HG03520 (cell line): Measurements from ENCODE around the gene PRKCH.

Experiments used
- ATAC-seq: cut with Tn5 transposase; IDR thresholded peaks from one replicate; pipeline ENCODE4 v1.9.1; 2021; ENCODE audit warnings: mild to moderate bottlenecking, moderate library complexity; ENCODE audit not compliant: unreplicated experiment

The PRKCH gene

DNA sequence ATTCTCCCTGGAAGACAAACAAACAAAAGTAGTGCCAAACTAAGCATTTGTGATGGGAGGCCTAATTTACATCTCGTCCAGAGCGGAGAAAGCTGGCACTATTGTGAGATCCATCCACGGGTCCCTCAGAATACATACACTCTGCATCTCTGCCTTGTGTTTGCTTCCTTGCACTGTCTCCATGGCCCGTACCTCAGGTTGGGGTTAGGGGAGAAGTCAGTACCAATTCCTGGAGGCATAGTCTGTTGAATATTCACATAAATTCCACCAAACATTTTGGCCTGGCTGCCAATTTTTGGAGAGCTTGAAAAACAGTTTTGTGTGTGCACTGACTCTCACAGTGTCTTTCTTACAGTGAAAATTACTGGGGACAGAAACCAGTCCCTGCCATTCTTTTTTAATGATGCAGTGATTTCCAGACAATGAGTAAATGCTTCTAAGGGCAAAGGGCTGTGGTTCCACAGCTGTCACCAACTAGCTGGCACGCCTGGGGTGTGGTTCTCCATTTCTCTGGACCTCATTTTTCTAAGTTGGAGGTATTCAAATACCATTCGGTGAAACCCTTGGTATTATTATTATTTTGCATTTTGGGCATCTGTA, 254.3 kb downstream of the PRKCH start:
- no peak for ATAC-seq

DNA sequence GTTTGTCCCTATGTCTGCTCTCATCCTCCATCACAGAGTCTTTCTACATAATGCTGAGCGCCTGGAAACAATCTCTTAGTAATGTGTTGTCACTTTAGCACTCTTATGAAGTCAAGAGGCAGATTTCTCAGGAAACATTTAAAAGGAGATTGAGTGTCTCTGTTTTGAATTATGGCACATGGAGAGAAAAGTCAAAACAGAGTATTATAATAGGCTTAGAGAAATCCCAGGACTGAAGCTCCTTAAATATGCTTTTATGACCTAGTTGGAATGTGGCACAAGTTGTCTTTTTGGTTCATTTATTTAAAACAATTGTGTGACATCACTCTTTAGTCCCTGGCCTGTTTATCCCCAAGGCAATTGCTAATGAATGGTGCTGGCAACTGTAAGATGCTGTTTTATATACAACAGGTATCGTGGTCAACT, 256.1 kb downstream of the PRKCH start:
- no peak for ATAC-seq

DNA sequence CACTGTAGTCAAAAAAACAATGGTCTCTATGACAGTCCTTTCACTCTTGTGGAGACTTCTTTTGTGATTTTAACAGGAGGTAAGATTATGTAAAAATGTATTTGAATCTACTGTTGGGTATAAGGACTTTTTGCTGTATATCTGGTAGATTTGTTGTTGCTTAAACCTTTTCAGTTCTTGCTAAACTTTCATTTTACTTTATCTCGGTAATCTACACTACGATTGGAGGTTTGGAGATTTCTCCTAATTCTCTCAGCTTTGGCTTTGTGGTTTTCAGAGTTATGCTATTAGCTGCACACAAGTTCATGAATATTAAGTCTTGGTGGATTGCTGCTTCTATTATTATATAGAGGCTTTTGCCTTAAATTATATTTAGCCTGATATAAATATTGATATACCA, 257.4 kb downstream of the PRKCH start:
- ATAC-seq = no peak

DNA sequence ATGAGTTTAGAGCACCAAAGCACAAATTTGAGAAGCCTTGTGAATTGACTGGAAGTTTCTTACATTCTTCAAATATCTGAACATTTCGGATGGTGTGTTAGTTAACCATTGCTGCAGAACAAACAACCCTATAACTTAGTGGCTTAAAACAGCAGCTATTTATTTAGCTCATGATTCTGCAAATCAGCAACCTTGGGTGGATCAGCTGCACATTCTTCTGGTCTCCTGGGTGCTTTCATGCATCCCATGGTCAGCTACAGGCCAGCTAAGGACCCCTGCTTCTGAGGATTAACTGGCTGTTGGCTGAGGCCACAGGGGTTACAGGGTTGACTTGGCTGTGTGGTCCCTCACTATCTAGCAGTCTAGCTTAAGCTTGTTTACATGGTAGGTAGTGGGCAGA, 260.0 kb downstream of the PRKCH start:
- ATAC-seq = no peak

DNA sequence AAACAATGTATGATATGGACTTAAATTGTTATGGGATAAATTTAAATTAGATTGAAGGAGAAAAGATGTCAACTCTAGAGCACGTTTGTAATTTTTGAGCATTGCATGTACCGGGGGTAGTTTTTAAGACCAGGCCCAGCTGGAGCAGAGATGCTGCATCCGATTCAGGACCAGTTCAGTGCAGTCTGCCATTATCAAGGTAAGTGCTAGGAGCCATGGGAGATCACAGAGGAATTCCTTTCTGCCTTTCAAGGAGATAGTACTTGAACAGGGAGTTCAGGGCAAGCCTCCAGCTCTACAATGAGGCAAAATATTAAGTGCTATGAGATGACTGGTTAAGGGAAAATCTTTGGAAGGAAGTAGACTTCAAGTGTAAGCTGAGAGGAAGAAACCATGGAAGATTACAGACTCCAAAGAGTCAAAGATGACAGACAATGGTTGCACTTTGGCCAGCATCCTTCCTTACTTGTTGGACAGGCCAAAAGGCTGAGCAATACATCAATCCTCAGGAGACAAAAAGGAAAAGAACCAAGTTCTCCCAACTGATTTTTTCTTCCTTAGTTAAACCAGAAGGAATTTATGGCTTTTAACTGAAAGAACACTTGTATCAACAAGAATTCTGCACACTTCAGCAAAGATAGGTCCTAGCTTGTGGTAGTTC, 260.7 kb downstream of the PRKCH start:
- ATAC-seq = no peak

DNA sequence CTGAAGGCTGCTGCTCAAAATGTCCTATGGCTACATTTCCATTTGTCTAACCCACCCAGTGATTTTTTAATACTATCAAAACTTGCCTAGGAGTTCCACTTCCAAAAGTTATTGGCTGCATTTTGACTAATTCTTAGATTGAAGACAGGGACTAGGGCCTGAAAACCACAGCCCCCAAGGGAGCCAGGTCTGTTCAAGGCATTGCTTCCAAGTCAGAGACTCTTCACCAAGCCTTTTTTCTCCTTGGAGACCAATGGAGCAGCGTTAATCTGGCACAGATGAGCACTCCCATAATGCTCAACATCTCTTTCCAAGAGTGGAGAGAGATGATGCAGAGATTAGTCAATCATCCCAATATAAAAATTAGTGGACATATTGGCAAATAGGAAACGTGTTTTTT, 261.4 kb downstream of the PRKCH start:
- ATAC-seq = no peak

DNA sequence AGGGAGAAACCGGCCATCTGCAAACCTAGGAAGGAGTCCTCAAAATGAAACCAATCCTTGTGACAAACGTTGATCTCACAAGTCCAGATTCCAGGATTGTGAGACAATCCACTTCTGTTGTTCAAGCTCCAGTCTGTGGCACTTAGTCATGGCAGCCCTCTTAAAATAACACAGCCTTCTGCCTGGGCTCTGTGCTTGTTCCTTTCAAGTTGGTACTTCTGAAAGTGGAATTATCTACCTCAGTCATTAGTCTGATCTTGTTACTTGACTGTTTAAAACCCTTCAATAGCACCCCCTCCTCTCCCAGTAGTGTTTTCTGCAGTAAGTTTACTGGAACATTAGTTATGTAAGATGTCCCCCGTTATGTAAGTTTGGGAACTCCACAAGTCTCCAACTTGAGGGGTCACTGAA, 263.0 kb downstream of the PRKCH start:
- no peak for ATAC-seq

DNA sequence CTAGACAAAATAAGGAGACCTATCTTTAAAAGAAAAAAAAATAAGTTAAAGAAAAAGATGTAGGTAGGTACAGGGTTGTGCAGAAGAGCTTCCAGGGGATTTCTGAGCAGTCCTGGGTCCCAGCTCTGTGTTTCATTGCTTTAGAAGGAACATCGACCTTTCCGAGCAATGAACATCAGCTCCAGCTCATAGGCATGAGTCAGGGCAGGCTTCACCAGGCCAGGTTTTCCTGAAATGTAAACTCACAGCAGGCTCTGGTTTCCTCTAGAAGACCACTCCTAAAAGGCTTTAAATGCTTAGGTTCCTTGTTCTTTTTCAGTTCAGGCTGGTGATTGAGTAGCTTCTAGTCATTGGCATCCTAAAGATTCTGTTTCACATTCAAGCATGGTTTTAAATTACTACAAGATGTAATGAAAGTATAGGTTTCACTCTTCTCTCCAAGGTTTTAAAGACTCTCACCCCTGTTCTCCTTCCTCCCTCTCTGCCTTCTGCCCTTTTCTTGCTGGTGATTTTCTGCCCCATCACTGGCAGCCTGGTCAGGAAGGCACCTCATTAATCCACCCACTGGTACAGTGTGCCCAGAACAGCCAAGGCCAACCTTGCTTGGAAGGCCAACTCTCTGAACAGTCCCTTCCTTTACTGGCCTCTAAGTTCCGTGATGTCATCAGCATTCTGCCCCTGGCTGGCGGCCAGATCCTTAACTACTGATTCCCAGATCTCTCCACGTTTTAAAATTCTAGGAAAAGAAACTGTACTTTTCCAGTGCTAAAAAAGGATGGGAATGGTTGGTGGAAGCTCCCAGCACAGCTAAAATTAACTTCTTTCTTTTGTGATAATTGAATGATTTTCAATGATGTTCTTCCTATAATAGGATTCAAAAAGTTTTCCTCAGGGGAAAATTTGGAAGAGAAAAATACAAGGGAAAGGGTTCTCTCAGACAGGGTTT, 264.5 kb downstream of the PRKCH start:
- ATAC-seq = no peak

DNA sequence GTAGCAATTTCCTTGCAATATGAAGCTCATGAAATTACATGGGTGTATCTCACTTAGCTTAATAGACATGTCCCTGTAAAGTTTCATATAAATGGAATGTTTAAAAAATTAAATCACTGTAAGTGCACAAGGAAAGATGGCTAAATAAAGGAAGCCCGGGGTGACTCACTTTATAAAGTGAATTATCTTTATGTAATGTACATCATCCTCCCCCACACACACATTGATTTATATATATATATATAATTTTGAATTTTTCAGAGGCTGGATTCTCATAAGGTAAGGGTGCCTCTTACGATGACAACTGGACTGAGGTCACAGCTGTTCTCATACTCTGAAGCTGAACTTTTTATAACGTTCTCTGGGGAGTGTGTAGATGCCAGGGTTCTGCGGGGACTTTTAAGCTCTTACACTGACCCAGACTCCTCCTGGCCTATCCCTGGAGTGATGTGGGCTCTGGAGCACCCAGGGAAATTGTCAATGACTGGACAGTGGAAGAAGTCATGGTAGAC, 265.2 kb downstream of the PRKCH start:
- no peak for ATAC-seq

DNA sequence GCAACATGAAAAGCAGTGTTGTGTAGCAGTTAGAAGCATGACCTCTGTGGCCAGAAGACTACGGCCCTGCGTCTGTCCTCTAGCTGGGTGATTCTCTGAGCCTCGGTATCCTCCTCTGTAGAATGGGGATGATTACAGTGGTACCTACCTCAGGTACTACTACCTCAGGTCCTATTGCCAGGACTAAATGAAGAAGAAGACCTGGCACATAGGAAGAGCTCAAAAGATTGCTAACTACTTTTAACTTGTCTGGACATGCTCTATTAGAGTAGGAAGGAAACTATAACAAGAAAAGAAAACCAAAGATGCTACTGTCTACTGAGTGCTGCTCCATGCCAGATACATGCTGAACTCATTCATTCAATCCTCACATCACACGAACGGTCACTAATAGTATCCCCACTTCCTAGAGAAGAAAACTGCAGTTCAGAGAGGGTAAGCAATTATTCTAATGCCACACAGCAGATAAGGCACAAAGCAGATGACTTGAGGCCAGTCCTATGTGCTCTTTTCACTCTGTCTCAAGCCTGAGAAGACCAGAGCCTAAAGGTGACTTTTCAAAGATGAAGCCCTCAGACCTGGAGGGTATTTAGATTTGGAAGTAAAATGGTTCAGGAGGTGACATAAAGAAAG, 265.8 kb downstream of the PRKCH start:
- ATAC-seq = no peak

DNA sequence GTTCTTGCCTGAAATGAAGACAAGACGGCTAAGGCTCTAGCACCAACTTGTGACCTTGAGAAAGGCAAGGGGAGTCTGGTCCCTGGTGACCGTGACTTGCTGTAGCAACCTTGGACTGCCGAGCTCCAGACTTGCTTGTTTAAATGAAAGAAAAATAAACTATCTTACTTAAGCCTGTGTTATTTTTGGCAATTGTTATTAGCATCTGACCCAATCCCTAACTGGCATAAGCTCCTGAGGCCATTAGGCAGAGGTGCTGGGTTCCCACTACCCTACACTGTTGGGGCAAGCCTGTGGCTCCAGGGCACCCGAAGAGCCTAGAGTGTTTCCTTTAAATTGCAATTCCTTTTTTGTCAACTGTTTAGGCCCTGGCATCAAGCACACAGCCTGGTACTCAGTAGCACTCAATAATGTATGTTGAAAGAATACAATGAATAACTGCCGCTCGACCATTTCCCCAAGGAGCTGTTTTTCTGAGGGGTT, 267.1 kb downstream of the PRKCH start:
- no peak for ATAC-seq

DNA sequence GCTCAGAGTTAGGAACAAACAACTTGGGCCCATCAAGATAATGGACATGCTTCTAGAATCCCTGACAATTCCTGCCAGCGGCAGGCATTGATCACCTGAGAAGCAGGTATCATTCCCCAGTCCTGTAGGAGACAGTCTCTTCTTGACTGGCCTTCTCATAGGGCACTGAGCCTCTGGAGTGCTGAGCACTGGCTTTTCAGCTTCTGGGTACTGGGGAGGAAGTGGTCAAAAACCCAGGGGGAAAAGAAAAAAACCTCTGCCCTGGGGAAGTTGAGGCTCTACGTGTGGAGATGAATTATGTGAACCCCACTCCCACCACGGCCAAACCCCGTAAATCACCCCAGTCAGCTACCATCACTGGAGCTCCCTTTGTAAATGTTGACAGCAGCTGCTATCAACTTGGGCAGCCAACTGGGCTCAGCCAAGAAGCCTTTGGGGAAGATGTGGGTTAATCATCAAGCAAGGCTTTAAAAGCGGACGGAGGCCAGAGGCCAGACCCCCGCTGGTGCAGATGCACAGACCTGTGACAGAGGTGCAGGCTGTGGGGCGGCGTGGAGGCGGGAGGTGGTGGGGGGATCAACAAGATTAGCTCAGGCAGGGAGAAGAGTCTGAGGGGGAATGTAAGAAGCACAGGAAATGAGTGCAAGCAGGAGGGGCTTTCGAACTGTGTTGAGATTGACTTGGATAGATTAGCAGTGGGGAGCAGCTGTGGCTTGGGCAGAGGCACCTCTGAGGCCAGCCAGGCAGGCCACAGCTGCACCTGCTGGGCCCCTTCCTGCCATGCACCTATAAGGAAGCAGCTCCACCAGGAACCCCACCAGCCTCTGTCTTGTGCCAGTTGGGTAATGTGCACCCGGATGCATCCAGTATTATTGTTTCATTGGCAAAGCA, 268.6 kb downstream of the PRKCH start:
- no peak for ATAC-seq

DNA sequence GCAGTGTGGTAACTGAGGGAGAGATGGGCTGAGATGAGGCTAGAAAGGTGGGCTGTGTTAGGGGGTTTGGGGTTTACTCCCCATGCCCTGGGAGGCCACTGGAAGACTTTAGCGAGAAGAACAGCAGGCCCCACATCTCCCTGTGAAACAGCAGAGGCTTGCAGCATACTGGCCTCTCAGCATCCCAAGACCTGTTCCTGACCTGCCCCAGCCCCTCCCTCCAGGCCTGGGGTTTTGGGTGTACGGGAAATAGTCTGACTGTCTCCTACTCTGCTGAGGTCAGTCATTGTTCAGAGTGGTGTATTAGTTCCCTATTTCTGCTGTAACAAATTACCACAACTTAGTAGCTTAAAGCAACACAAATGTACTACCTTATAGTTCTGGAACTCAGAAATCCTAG, 270.5 kb downstream of the PRKCH start:
- ATAC-seq = no peak

DNA sequence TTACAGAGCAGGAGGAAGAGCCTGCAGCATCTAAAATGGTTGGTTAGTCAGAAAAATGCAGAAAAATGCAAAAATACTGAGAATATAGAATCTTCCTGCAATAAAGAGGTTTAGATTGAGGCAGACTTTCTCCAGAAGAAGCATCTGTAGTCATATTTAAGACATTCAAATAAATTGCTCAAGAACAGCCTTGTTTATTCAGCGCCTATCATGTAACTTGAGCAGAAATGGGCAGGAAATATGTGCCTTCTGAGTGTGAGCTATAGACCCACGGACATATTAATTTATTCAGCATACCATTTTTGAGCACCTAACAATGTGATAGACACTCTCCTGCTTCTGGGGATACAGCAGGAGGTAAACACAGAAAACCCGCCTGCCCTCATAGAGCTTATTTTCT, 272.0 kb downstream of the PRKCH start:
- no peak for ATAC-seq

DNA sequence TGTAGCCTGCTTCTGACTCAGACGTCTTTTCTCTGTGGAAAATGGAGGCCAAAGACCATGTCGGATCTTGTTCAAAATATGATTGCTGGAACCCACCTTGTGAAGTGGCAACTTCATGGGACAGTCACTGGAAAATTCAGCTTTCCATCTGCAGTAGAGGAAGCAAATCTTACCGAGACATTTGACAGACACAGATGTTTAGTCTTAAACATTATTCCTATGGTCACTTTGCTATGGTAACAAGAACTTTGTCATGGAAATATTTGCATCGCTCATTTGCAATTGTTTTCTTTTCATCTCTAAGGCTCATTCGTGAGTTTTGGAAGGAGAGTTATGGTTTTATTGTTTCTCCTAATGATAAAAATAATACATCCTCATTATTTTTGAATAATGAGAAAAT, 275.6 kb downstream of the PRKCH start:
- no peak for ATAC-seq

DNA sequence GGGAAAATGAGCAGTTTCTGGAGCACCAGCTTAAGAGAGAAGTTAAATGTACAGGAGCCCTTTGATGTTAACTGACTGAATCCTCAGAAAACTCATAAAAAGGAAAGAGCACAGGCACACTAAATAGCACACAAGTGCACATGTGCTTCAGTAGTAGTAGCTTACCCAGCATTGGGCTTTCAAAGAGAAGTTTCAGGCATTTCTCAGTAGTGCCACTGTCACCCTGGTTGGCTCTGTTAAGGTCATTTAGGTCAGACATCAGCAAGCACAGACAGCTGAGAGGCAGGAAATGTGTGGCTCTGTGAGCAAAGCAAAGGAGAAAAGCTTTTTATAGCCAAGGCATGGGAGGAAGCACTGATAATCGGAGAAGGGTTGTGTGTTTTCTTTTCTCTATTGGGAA, 277.6 kb downstream of the PRKCH start:
- ATAC-seq = no peak

DNA sequence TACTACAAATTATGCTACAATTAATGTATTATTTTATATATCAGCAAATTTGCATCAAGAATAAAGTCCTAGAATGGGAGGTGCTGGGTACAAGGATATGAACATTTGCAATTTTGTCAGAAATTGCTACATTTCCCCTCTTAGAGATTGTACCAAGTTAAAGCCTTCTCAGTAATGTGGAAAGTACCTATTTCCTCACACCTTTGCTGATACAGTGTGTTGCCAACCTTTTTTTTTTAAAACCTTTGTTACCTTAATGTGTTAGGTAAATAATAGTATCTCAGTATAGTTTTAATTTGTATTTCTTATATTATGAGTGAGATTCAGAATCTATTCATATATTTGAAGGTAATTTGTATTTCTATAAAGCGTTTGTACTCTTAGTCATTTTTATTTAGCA, 278.6 kb downstream of the PRKCH start:
- ATAC-seq = no peak
